Measurements from ENCODE around the gene WAPL.

GRCh38 chr10:86392723-86393094, 128.9 kb downstream of the WAPL start:
- TF ChIP-seq, protein P1, sequence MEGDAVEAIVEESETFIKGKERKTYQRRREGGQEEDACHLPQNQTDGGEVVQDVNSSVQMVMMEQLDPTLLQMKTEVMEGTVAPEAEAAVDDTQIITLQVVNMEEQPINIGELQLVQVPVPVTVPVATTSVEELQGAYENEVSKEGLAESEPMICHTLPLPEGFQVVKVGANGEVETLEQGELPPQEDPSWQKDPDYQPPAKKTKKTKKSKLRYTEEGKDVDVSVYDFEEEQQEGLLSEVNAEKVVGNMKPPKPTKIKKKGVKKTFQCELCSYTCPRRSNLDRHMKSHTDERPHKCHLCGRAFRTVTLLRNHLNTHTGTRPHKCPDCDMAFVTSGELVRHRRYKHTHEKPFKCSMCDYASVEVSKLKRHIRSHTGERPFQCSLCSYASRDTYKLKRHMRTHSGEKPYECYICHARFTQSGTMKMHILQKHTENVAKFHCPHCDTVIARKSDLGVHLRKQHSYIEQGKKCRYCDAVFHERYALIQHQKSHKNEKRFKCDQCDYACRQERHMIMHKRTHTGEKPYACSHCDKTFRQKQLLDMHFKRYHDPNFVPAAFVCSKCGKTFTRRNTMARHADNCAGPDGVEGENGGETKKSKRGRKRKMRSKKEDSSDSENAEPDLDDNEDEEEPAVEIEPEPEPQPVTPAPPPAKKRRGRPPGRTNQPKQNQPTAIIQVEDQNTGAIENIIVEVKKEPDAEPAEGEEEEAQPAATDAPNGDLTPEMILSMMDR (IDR thresholded peaks at IDR 0.05; ENCODE audit: low read length) = no peak
- TF ChIP-seq EZH2 (optimal IDR thresholded peaks at IDR 0.05; ENCODE audit: low read depth, low read length) (no peak), EZH2phosphoT487 (IDR thresholded peaks at IDR 0.05; ENCODE audit: low read length) (no peak)

All from MM.1S (cell line).